HepG2 (cell line): Measurements from ENCODE around the gene ZBP1. TPM values are rescaled to one million over a fixed set of nuclear protein-coding genes. Genes with fewer than 3 reads are reported as not detected.

Experiments used
- ATAD3A ChIP-seq: sonication (generic); formaldehyde crosslinking; IDR thresholded peaks from 2 replicates; pipeline ENCODE4 v1.4.0; 2020; ENCODE audit warnings: missing genetic modification reagents
- CEBPZ ChIP-seq: IDR thresholded peaks from 2 replicates; pipeline ENCODE4 v1.6.1; 2012; ENCODE audit warnings: low read length, improper control_type of control experiment
- CENPX ChIP-seq: sonication (generic); formaldehyde crosslinking; IDR thresholded peaks from 2 replicates; pipeline ENCODE4 v1.9.0; 2021; ENCODE audit warnings: mild to moderate bottlenecking, missing genetic modification reagents, moderate library complexity
- FOXM1 ChIP-seq: sonication (generic); formaldehyde crosslinking; IDR thresholded peaks from 2 replicates; pipeline ENCODE4 v1.5.0; 2020; ENCODE audit warnings: missing genetic modification reagents
- IKZF1 ChIP-seq: fragments of 450-650 bp; IDR thresholded peaks from 2 replicates; pipeline ENCODE4 v1.7.1; 2016
- MIXL1 ChIP-seq: IDR thresholded peaks from 2 replicates; pipeline ENCODE4 v1.6.1; 2016
- NFIC ChIP-seq: IDR thresholded peaks from 2 replicates; pipeline ENCODE4 v1.6.1; 2012; ENCODE audit warnings: mild to moderate bottlenecking, low read length, inconsistent platforms
- POLR2G ChIP-seq: fragments of 200-400 bp; formaldehyde crosslinking; IDR thresholded peaks from 2 replicates; pipeline ENCODE4 v1.6.1; 2018; ENCODE audit warnings: mild to moderate bottlenecking, low read depth, low read length, moderate library complexity
- RBAK ChIP-seq: sonication (generic); formaldehyde crosslinking; IDR thresholded peaks from 2 replicates; pipeline ENCODE4 v1.5.1; 2020; ENCODE audit warnings: mild to moderate bottlenecking, missing genetic modification reagents
- SALL2 ChIP-seq: sonication (generic); formaldehyde crosslinking; IDR thresholded peaks from 2 replicates; pipeline ENCODE4 v1.8.1; 2023; ENCODE audit warnings: mild to moderate bottlenecking, missing genetic modification reagents, inconsistent platforms
- THAP8 ChIP-seq: sonication (generic); formaldehyde crosslinking; IDR thresholded peaks from 2 replicates; pipeline ENCODE4 v1.5.1; 2020; ENCODE audit warnings: missing genetic modification reagents, mild to moderate bottlenecking, borderline replicate concordance
- ZBTB38 ChIP-seq: sonication (generic); formaldehyde crosslinking; IDR thresholded peaks from 2 replicates; pipeline ENCODE4 v1.5.1; 2020; ENCODE audit warnings: mild to moderate bottlenecking, missing genetic modification reagents
- ZFP1 ChIP-seq: IDR thresholded peaks from 2 replicates; pipeline ENCODE4 v1.6.1; 2016
- ZKSCAN5 ChIP-seq: sonication (generic); formaldehyde crosslinking; IDR thresholded peaks from 2 replicates; pipeline ENCODE4 v1.5.1; 2020; ENCODE audit warnings: mild to moderate bottlenecking, missing genetic modification reagents
- ZNF235 ChIP-seq: sonication (generic); formaldehyde crosslinking; IDR thresholded peaks from 2 replicates; pipeline ENCODE4 v1.8.1; 2023; ENCODE audit warnings: mild to moderate bottlenecking, missing genetic modification reagents, borderline replicate concordance
- ZNF343 ChIP-seq: sonication (generic); formaldehyde crosslinking; IDR thresholded peaks from 2 replicates; pipeline ENCODE4 v1.4.0; 2020; ENCODE audit warnings: mild to moderate bottlenecking, missing genetic modification reagents
- ZNF614 ChIP-seq: IDR thresholded peaks from 2 replicates; pipeline ENCODE4 v1.6.1; 2018; ENCODE audit warnings: missing biosample characterization, missing genetic modification reagents, inconsistent platforms, borderline replicate concordance
- polyA plus RNA-seq, 8 experiments: library from polyadenylated mRNA; depleted of rRNA in 3 of 8; stranded (reverse) in 7 of 8; unstranded in 1 of 8; fragments of >200 nt; fragmentation: Illumina TruSeq in 4 of 8; extraction: Trizol in 4 of 8; gene quantifications; 2 replicates each; pipeline versions ENCODE4 v1.2.1 to v1.2.3, GENCODE V29; 2011 to 2016; ENCODE audit warnings: low read depth in 4 of 8, missing spikeins in 1 of 8, mixed read lengths in 1 of 8; ENCODE audit not compliant: insufficient read depth in 1 of 8
- total RNA-seq, 5 experiments: library from RNA; depleted of rRNA; stranded (reverse); fragments of >200 nt; fragmentation: Illumina TruSeq; extraction: Trizol; gene quantifications; 2 replicates each; pipeline ENCODE4 v1.2.3, GENCODE V29; 2016; ENCODE audit warnings: low read depth in 1 of 5
- TF ChIP-seq, protein P1 (sequence below): sonication (generic); formaldehyde crosslinking; IDR thresholded peaks from 2 replicates; pipeline ENCODE4 v1.9.0; 2021; ENCODE audit warnings: mild to moderate bottlenecking, missing genetic modification reagents

The ZBP1 gene
- total and polyA plus RNA-seq, 2 of the 13 experiments (the other 11 are each of a cell fraction or from before 2014, with no cell fraction given): not detected

DNA sequence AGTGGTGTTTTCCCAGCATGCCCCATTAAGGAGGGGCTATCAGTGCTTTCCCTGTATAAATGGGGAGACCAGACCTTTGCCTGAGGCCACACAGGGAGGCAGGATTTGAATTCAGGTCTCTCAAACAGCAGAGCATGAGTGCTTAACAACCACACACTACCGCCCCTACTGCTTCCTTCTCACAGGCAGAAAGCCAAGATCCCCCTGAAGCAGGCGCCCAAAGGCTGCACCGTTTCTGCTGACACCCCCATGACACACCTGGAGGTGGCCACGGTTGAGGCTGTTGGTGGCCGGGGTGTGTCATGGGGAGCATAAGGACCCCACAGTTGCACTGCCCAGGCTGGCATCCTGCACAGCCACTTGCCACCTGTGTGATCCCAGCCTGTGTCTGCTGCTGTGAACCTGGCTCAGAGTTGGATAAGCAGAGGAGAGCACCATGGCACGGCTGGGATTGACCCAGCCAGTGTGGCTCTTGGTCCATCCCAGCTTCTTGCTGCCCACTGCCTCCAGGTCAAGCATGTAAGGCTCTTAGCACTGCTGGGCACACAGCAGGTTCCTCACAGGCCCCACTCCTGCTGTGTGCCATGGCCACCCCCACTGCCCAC lies 31.0 kb downstream of the ZBP1 start (continued):
- TF ChIP-seq CENPX (CRISPR knock-in tag): no peak
- TF ChIP-seq NFIC: no peak
- TF ChIP-seq ZNF614 (CRISPR knock-in tag): no peak
- TF ChIP-seq CEBPZ: no peak
- TF ChIP-seq MIXL1 (CRISPR knock-in tag): no peak
- no peak for TF ChIP-seq ZNF343 (CRISPR knock-in tag)
- no peak for TF ChIP-seq ZFP1
- no peak for TF ChIP-seq RBAK
- no peak; the same call in 1 of the 2 replicates for TF ChIP-seq ZNF235
- no peak for TF ChIP-seq THAP8 (CRISPR knock-in tag)
- no peak for TF ChIP-seq POLR2G
- TF ChIP-seq, protein P1, sequence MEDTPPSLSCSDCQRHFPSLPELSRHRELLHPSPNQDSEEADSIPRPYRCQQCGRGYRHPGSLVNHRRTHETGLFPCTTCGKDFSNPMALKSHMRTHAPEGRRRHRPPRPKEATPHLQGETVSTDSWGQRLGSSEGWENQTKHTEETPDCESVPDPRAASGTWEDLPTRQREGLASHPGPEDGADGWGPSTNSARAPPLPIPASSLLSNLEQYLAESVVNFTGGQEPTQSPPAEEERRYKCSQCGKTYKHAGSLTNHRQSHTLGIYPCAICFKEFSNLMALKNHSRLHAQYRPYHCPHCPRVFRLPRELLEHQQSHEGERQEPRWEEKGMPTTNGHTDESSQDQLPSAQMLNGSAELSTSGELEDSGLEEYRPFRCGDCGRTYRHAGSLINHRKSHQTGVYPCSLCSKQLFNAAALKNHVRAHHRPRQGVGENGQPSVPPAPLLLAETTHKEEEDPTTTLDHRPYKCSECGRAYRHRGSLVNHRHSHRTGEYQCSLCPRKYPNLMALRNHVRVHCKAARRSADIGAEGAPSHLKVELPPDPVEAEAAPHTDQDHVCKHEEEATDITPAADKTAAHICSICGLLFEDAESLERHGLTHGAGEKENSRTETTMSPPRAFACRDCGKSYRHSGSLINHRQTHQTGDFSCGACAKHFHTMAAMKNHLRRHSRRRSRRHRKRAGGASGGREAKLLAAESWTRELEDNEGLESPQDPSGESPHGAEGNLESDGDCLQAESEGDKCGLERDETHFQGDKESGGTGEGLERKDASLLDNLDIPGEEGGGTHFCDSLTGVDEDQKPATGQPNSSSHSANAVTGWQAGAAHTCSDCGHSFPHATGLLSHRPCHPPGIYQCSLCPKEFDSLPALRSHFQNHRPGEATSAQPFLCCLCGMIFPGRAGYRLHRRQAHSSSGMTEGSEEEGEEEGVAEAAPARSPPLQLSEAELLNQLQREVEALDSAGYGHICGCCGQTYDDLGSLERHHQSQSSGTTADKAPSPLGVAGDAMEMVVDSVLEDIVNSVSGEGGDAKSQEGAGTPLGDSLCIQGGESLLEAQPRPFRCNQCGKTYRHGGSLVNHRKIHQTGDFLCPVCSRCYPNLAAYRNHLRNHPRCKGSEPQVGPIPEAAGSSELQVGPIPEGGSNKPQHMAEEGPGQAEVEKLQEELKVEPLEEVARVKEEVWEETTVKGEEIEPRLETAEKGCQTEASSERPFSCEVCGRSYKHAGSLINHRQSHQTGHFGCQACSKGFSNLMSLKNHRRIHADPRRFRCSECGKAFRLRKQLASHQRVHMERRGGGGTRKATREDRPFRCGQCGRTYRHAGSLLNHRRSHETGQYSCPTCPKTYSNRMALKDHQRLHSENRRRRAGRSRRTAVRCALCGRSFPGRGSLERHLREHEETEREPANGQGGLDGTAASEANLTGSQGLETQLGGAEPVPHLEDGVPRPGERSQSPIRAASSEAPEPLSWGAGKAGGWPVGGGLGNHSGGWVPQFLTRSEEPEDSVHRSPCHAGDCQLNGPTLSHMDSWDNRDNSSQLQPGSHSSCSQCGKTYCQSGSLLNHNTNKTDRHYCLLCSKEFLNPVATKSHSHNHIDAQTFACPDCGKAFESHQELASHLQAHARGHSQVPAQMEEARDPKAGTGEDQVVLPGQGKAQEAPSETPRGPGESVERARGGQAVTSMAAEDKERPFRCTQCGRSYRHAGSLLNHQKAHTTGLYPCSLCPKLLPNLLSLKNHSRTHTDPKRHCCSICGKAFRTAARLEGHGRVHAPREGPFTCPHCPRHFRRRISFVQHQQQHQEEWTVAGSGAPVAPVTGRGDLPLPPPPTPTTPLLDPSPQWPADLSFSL (CRISPR knock-in tag): no peak
- TF ChIP-seq ATAD3A (CRISPR knock-in tag): no peak
- TF ChIP-seq IKZF1: no peak
- TF ChIP-seq ZBTB38 (CRISPR knock-in tag): peak; percentile 9; the same call in 1 of the 2 replicates
- TF ChIP-seq SALL2 (CRISPR knock-in tag): no peak
- TF ChIP-seq ZKSCAN5 (CRISPR knock-in tag): 0 out of 2 replicates have a peak, but pooled peaks have one; percentile 58
- TF ChIP-seq FOXM1 (CRISPR knock-in tag): no peak
- TF ChIP-seq, all 625 proteins: peak for 43
